IMR-90 (cell line): ENCODE measurements around the gene TAP2. TPM values are rescaled to one million over a fixed set of nuclear protein-coding genes. Genes with fewer than 3 reads are reported as not detected.

Experiments used
- ATAC-seq: fragments of 200-7000 bp; cut with Tn5 transposase; 2 replicates; pipeline ENCODE4 v1.9.1; 2020; ENCODE audit warnings: low read depth, mild to moderate bottlenecking, moderate library complexity
- BruUV-seq: library from RNA; stranded (reverse); fragments of 400-500 nt; replicated peaks from 2 replicates; lab custom pipeline; 2021; lab: Mats Ljungman, UMichigan
- CTCF ChIA-PET: fragments of 300-600 bp; formaldehyde crosslinking; extraction: SDS; loops from one replicate; lab custom pipeline; 2021; ENCODE audit warnings: antibody characterized with exemption; lab: Yijun Ruan, JAX
- POLR2A ChIA-PET: fragments of 300-600 bp; sonication (Branson Sonifier 250); formaldehyde crosslinking; loops from one replicate; lab custom pipeline; 2022; ENCODE audit warnings: antibody characterized with exemption; ENCODE audit not compliant: unreplicated experiment; lab: Charles Lee
- DNase-seq: peaks from one replicate; pipeline ENCODE4 v3.0.0; 2013
- H2AFZ ChIP-seq: replicated peaks from 2 replicates; pipeline ENCODE3; 2013; ENCODE audit warnings: low read length, mild to moderate bottlenecking; ENCODE audit not compliant: poor library complexity
- H2AK5ac ChIP-seq: 2 replicates; pipeline ENCODE4 v1.6.1; 2013; ENCODE audit warnings: low read depth, low read length, inconsistent platforms
- H2AK9ac ChIP-seq: replicated peaks from 2 replicates; pipeline ENCODE3; 2013; ENCODE audit warnings: mild to moderate bottlenecking, low read depth, low read length, moderate library complexity; ENCODE audit not compliant: poor library complexity
- H2BK120ac ChIP-seq: 2 replicates; pipeline ENCODE4 v1.6.1; 2013; ENCODE audit warnings: low read depth, low read length, inconsistent platforms
- H2BK15ac ChIP-seq: 3 replicates; pipeline ENCODE4 v1.6.1; 2013; ENCODE audit warnings: low read depth, low read length, inconsistent platforms
- H2BK20ac ChIP-seq: 2 replicates; pipeline ENCODE4 v1.6.1; 2013; ENCODE audit warnings: low read depth, mild to moderate bottlenecking, inconsistent platforms, low read length, moderate library complexity
- H2BK5ac ChIP-seq: 2 replicates; pipeline ENCODE4 v1.6.1; 2013; ENCODE audit warnings: mild to moderate bottlenecking, low read depth, low read length, inconsistent platforms; ENCODE audit not compliant: poor library complexity, severe bottlenecking
- H3K14ac ChIP-seq: replicated peaks from 2 replicates; pipeline ENCODE4 v1.6.1; 2013; ENCODE audit warnings: low read depth, low read length, inconsistent platforms
- H3K18ac ChIP-seq: 2 replicates; pipeline ENCODE4 v1.6.1; 2013; ENCODE audit warnings: low read depth, low read length, control low read depth
- H3K23ac ChIP-seq: 2 replicates; pipeline ENCODE4 v1.6.1; 2013; ENCODE audit warnings: low read depth, low read length, inconsistent platforms
- H3K27ac ChIP-seq: 2 replicates; pipeline ENCODE4 v1.5.1; 2013; ENCODE audit warnings: mild to moderate bottlenecking, control low read depth, low read length; ENCODE audit not compliant: insufficient read depth
- H3K27me3 ChIP-seq: 2 replicates; pipeline ENCODE4 v1.6.1; 2013; ENCODE audit warnings: low read length; ENCODE audit not compliant: control insufficient read depth, insufficient read depth
- H3K36me3 ChIP-seq: 2 replicates; pipeline ENCODE4 v1.6.1; 2013; ENCODE audit warnings: low read length, mixed read lengths; ENCODE audit not compliant: control insufficient read depth, insufficient read depth
- H3K4ac ChIP-seq: 2 replicates; pipeline ENCODE4 v1.6.1; 2013; ENCODE audit warnings: low read depth, low read length, inconsistent platforms
- H3K4me1 ChIP-seq: 2 replicates; pipeline ENCODE4 v1.6.1; 2013; ENCODE audit warnings: low read length, mixed read lengths; ENCODE audit not compliant: control insufficient read depth, insufficient read depth
- H3K4me2 ChIP-seq: 2 replicates; pipeline ENCODE4 v1.6.1; 2013; ENCODE audit warnings: low read depth, mild to moderate bottlenecking, control low read depth, low read length, moderate library complexity
- H3K4me3 ChIP-seq: 2 replicates; pipeline ENCODE4 v1.5.1; 2013; ENCODE audit warnings: low read depth, mild to moderate bottlenecking, control low read depth, low read length, moderate library complexity; ENCODE audit not compliant: insufficient read depth
- H3K56ac ChIP-seq: 2 replicates; pipeline ENCODE4 v1.6.1; 2013; ENCODE audit warnings: low read length, inconsistent platforms; ENCODE audit not compliant: insufficient read depth; ENCODE audit errors: extremely low read depth
- H3K79me1 ChIP-seq, 2 experiments: 2 replicates each; pipeline ENCODE4 v1.6.1; 2013; ENCODE audit warnings: low read length in 2 of 2, inconsistent platforms in 1 of 2, low read depth in 1 of 2
- H3K9ac ChIP-seq: 2 replicates; pipeline ENCODE4 v1.6.1; 2013; ENCODE audit warnings: low read depth, low read length, control low read depth
- H3K9me1 ChIP-seq: 2 replicates; pipeline ENCODE4 v1.6.1; 2013; ENCODE audit warnings: low read length, inconsistent platforms; ENCODE audit not compliant: insufficient read depth
- H3K9me3 ChIP-seq: 2 replicates; pipeline ENCODE4 v1.6.1; 2013; ENCODE audit warnings: low read length; ENCODE audit not compliant: control insufficient read depth, insufficient read depth
- H4K20me1 ChIP-seq: 2 replicates; pipeline ENCODE4 v1.6.1; 2013; ENCODE audit warnings: low read length, inconsistent platforms; ENCODE audit not compliant: insufficient read depth
- H4K5ac ChIP-seq: 2 replicates; pipeline ENCODE4 v1.6.1; 2013; ENCODE audit warnings: mild to moderate bottlenecking, low read depth, low read length, control low read depth
- H4K8ac ChIP-seq, 2 experiments: 2 replicates each; pipeline ENCODE4 v1.6.1; 2013; ENCODE audit warnings: low read depth in 2 of 2, low read length in 2 of 2, control low read depth in 1 of 2, inconsistent platforms in 1 of 2
- H4K91ac ChIP-seq: 2 replicates; pipeline ENCODE4 v1.6.1; 2013; ENCODE audit warnings: low read depth, low read length, inconsistent platforms; ENCODE audit not compliant: insufficient read depth
- BHLHE40 ChIP-seq: fragments of 150-350 bp; IDR thresholded peaks from 2 replicates; pipeline ENCODE4 v1.6.1; 2016; ENCODE audit warnings: mild to moderate bottlenecking, low read depth, low read length
- CHD1 ChIP-seq: IDR thresholded peaks from 2 replicates; pipeline ENCODE4 v1.6.1; 2012; ENCODE audit warnings: low read depth, low read length, improper control_type of control experiment
- CTCF ChIP-seq: conservative IDR thresholded peaks from 2 replicates; pipeline ENCODE4 v1.5.1; 2012; ENCODE audit warnings: mild to moderate bottlenecking, low read depth, low read length, improper control_type of control experiment
- ELK1 ChIP-seq: fragments of 150-350 bp; IDR thresholded peaks from 2 replicates; pipeline ENCODE4 v1.6.1; 2016; ENCODE audit warnings: low read depth, mild to moderate bottlenecking, low read length, moderate library complexity, borderline replicate concordance
- MAFK ChIP-seq: IDR thresholded peaks from 2 replicates; pipeline ENCODE4 v1.6.1; 2012; ENCODE audit warnings: low read depth, low read length, improper control_type of control experiment
- MAZ ChIP-seq: IDR thresholded peaks from 2 replicates; pipeline ENCODE4 v1.6.1; 2012; ENCODE audit warnings: low read depth, mild to moderate bottlenecking, low read length, improper control_type of control experiment, moderate library complexity, borderline replicate concordance
- MXI1 ChIP-seq: IDR thresholded peaks from 2 replicates; pipeline ENCODE4 v1.6.1; 2012; ENCODE audit warnings: low read depth, mild to moderate bottlenecking, low read length, moderate library complexity, borderline replicate concordance
- POLR2A ChIP-seq: IDR thresholded peaks from 2 replicates; pipeline ENCODE4 v1.6.1; 2012; ENCODE audit warnings: mild to moderate bottlenecking, low read depth, low read length
- RAD21 ChIP-seq: IDR thresholded peaks from 2 replicates; pipeline ENCODE4 v1.6.1; 2012; ENCODE audit warnings: low read length, improper control_type of control experiment
- RFX5 ChIP-seq: IDR thresholded peaks from 2 replicates; pipeline ENCODE4 v1.8.0; 2012; ENCODE audit warnings: low read depth, mild to moderate bottlenecking, low read length, moderate library complexity
- SMC3 ChIP-seq: fragments of 150-350 bp; IDR thresholded peaks from 2 replicates; pipeline ENCODE4 v1.6.1; 2016; ENCODE audit warnings: low read depth, mild to moderate bottlenecking, antibody characterized with exemption, low read length, moderate library complexity
- WGBS, 2 experiments: methylation state at CpG; one replicate each; pipeline versions ENCODE4 v1.1.5 to v1.1.7; 2013; ENCODE audit warnings: missing lambda C conversion rate in 2 of 2; ENCODE audit not compliant: insufficient read length in 1 of 2; ENCODE audit errors: extremely low coverage in 2 of 2; 5-methylcytosine and 5-hydroxymethylcytosine counted together
- dilution Hi-C: fragments of 300-500 bp; cut with HindIII; formaldehyde crosslinking; loops from one replicate; pipeline ENCODE4 v1.14.3; 2018; ENCODE audit warnings: low sequenced_read_pairs; ENCODE audit not compliant: unreplicated experiment
- in situ Hi-C: fragments of 300-500 bp; cut with MboI; formaldehyde crosslinking; loops from 3 replicates; pipeline ENCODE4 v1.14.3; 2019; ENCODE audit warnings: low sequenced_read_pairs, inconsistent platforms, mixed read lengths
- intact Hi-C: fragments of 100-400 bp; cut with micrococcal nuclease; formaldehyde crosslinking; loops from 2 replicates; pipeline ENCODE4 v1.10.0; 2022
- polyA plus RNA-seq, 3 experiments: library from polyadenylated mRNA; depleted of rRNA; stranded (reverse); fragments of >200 nt; gene quantifications; 2 replicates each; pipeline ENCODE4 v1.2.3, GENCODE V29; 2012; ENCODE audit warnings: low replicate concordance in 1 of 3
- total RNA-seq: library from RNA; depleted of rRNA; stranded (reverse); fragments of >200 nt; gene quantifications from 2 replicates; pipeline ENCODE4 v1.2.3, GENCODE V29; 2012
- TF ChIP-seq, protein P1 (sequence below): fragments of 150-350 bp; IDR thresholded peaks from 2 replicates; pipeline ENCODE4 v1.6.1; 2017; ENCODE audit warnings: mild to moderate bottlenecking, antibody characterized with exemption, low read length, low read depth

The TAP2 gene
- total and polyA plus RNA-seq, 2 of the 4 experiments (the other 2 are of a cell fraction), result 6.6 to 11.4 TPM

DNA sequence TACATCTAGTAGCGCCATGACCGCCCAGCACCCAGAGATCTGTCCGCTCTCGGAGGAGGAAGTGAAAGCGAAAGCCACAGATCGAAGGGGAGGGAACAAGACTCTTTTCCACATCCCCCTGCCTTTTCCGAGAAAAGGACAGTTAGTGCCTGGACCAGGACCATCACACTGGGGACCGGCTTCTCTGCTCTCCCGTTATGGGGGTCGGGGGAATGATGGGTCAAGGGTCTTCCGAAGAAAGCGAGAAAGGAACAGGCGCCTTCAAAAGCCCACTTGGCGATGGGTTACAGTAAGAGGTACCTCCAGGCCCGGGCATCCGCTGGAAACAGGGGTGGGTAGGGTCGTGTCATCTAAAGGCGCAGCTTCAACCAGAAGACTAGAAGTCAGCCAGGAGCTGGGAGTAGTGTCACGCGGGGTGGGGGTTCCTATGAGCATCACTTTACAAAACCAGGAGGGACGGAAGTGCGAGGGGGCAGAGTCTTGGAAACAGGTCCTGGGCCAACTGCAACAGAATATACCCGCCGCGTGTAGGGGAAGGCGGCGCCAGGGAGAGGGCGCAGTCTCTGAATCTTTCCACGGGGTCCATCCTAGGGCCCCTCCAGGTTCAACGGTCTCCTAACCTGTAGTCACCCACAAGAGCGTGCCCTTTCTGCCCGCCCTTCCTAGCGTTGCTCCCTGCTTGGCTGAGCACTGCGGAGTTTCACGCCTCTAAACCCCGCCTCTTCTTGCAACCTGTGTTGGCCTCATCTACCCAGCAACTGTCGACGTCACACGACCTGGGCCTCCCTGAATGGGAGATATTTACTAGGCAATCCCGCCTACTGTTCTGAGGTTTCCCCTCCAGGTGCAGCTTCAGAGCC, 5.7 kb upstream of the TAP2 start, which contains the start of gene PSMB8:
PSMB8 (minus strand) TSS at position 69 of the 860 bp plus-strand sequence; CDS start at position 18, 51 bp downstream.
- ChIA-PET POLR2A (no interaction called here), CTCF (interaction anchor here (2.5 kb wide), 1 partner anchor 24 kb away, joined by 8 read pairs; no protein-coding TSS in a partner anchor)
- WGBS, 2 experiments, result 0% methylated on average over 22 of the region's 40 CpGs; no CpG with 5 or more reads in 1 of the 2 experiments
- TF ChIP-seq RFX5 (peak; percentile 99), ELK1 (no peak), BHLHE40 (no peak), MAZ (no peak; the same call in 1 of the 2 replicates), POLR2A (peak; percentile 27; the same call in 1 of the 2 replicates), MXI1 (0 out of 2 replicates have a peak, but pooled peaks have one; percentile 33), CTCF (0 out of 2 replicates have a peak, but pooled peaks have one; percentile 19), CHD1 (no peak), SMC3 (no peak), RAD21 (no peak), MAFK (no peak)
- TF ChIP-seq, protein P1, sequence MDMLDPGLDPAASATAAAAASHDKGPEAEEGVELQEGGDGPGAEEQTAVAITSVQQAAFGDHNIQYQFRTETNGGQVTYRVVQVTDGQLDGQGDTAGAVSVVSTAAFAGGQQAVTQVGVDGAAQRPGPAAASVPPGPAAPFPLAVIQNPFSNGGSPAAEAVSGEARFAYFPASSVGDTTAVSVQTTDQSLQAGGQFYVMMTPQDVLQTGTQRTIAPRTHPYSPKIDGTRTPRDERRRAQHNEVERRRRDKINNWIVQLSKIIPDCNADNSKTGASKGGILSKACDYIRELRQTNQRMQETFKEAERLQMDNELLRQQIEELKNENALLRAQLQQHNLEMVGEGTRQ, result 0 out of 2 replicates have a peak, but pooled peaks have one; percentile 2

More for the DNA sequence above, 5.7 kb upstream of the TAP2 start, which contains the start of gene PSMB8:
- ATAC-seq, result peak; percentile 94
- Histone ChIP-seq H4K8ac (peak within 1 kb of the TSS; percentile 31 to 92), H2BK15ac (peak within 1 kb of the TSS; percentile 50; the same call in 2 of the 3 replicates), H2BK120ac (peak within 1 kb of the TSS; percentile 90), H3K9me1 (peaks cover 9% of the 10 kb centered on the region; the same call in 1 of the 2 replicates), H4K20me1 (no peaks in the 10 kb centered on the region), H2AK5ac (peak within 1 kb of the TSS; percentile 66), H3K14ac (peak within 1 kb of the TSS; percentile 98), H4K91ac (peak within 1 kb of the TSS; percentile 87), H2AFZ (peak within 1 kb of the TSS; percentile 94), H3K4me3 (peak within 1 kb of the TSS; percentile 73), H3K36me3 (peaks cover 24% of the 10 kb centered on the region), H2BK20ac (peak within 1 kb of the TSS; percentile 68), H3K18ac (peak within 1 kb of the TSS; percentile 50), H2AK9ac (peak within 1 kb of the TSS; percentile 98), H3K4ac (peak within 1 kb of the TSS; percentile 98), H4K5ac (peak within 1 kb of the TSS; percentile 57), H2BK5ac (peak within 1 kb of the TSS; percentile 74), H3K4me1 (0 out of 2 replicates have a peak, but pooled peaks cover 2% of the 10 kb centered on the region), H3K79me1 (peaks cover 0 to 25% of the 10 kb centered on the region in 2 experiments; a peak in 2 of 4 replicates), H3K9ac (peak within 1 kb of the TSS; percentile 81), H3K9me3 (no peaks in the 10 kb centered on the region), H3K23ac (peak within 1 kb of the TSS; percentile 98), H3K27ac (peak within 1 kb of the TSS; percentile 67), H3K27me3 (no peaks in the 10 kb centered on the region), H3K56ac (peak within 1 kb of the TSS; percentile 88), H3K4me2 (peak within 1 kb of the TSS; percentile 81)
- dilution Hi-C loops, result no loop called here
- DNase-seq, result peak; percentile 90
- intact Hi-C loops, result loop anchor here (1.0 to 2.0 kb wide), 2 partner anchors 10 to 129 kb away; partner anchors contain the start of gene PSMB9
- no TSS peak for BruUV-seq
- in situ Hi-C loops, result no loop called here
